HEK293T (cell line): ENCODE results near the gene BEND5.

Experiments used
- CTCF ChIA-PET: fragments of 350-600 bp; formaldehyde crosslinking; extraction: SDS; loops from one replicate; lab custom pipeline; 2021; ENCODE audit warnings: antibody characterized with exemption, inconsistent platforms; lab: Yijun Ruan, JAX
- POLR2A ChIA-PET: fragments of 350-600 bp; formaldehyde crosslinking; extraction: SDS; loops from one replicate; lab custom pipeline; 2020; ENCODE audit warnings: antibody characterized with exemption, inconsistent platforms; lab: Yijun Ruan, JAX
- DNase-seq: peaks from one replicate; pipeline ENCODE4 v3.0.0; 2012; ENCODE audit warnings: mixed read lengths; ENCODE audit errors: extremely low spot score
- ARNT ChIP-seq: fragments of 450-650 bp; IDR thresholded peaks from 2 replicates; pipeline ENCODE4 v1.6.1; 2017; ENCODE audit warnings: mild to moderate bottlenecking
- BHLHE40 ChIP-seq: fragments of 450-650 bp; IDR thresholded peaks from 2 replicates; pipeline ENCODE4 v1.6.1; 2016; ENCODE audit warnings: mild to moderate bottlenecking, moderate library complexity, borderline replicate concordance
- CTBP1 ChIP-seq: fragments of 450-650 bp; IDR thresholded peaks from 2 replicates; pipeline ENCODE4 v1.6.1; 2016; ENCODE audit warnings: borderline replicate concordance
- ELF4 ChIP-seq: fragments of 450-650 bp; IDR thresholded peaks from 2 replicates; pipeline ENCODE4 v1.6.1; 2017; ENCODE audit warnings: antibody characterized with exemption
- FOXA1 ChIP-seq: fragments of 450-650 bp; IDR thresholded peaks from 2 replicates; pipeline ENCODE4 v1.6.1; 2016; ENCODE audit warnings: mild to moderate bottlenecking
- FOXK2 ChIP-seq: fragments of 450-650 bp; IDR thresholded peaks from 2 replicates; pipeline ENCODE4 v1.6.1; 2016; ENCODE audit warnings: mild to moderate bottlenecking
- FOXM1 ChIP-seq: fragments of 450-650 bp; IDR thresholded peaks from 2 replicates; pipeline ENCODE4 v1.6.1; 2017; ENCODE audit warnings: mild to moderate bottlenecking, borderline replicate concordance
- HDGF ChIP-seq: fragments of 450-650 bp; IDR thresholded peaks from 2 replicates; pipeline ENCODE4 v1.6.1; 2017; ENCODE audit warnings: antibody characterized with exemption, borderline replicate concordance
- L3MBTL2 ChIP-seq: fragments of 450-650 bp; conservative IDR thresholded peaks from 2 replicates; pipeline ENCODE4 v1.6.1; 2016; ENCODE audit warnings: mild to moderate bottlenecking
- LEF1 ChIP-seq: fragments of 450-650 bp; IDR thresholded peaks from 2 replicates; pipeline ENCODE4 v1.6.1; 2017; ENCODE audit warnings: mild to moderate bottlenecking, borderline replicate concordance
- NFRKB ChIP-seq: fragments of 450-650 bp; IDR thresholded peaks from 2 replicates; pipeline ENCODE4 v1.6.1; 2016; ENCODE audit warnings: mild to moderate bottlenecking, moderate library complexity
- SP1 ChIP-seq: fragments of 450-650 bp; IDR thresholded peaks from 2 replicates; pipeline ENCODE4 v1.6.1; 2017
- SUZ12 ChIP-seq: fragments of 450-650 bp; IDR thresholded peaks from 2 replicates; pipeline ENCODE4 v1.6.1; 2016; ENCODE audit warnings: mild to moderate bottlenecking
- TARDBP ChIP-seq: fragments of 450-650 bp; IDR thresholded peaks from 2 replicates; pipeline ENCODE4 v1.6.1; 2016
- ZNF384 ChIP-seq: fragments of 450-650 bp; IDR thresholded peaks from 2 replicates; pipeline ENCODE4 v1.6.1; 2016
- TF ChIP-seq, protein P1 (sequence below): fragments of 450-650 bp; IDR thresholded peaks from 2 replicates; pipeline ENCODE4 v1.6.1; 2016

The BEND5 gene

DNA sequence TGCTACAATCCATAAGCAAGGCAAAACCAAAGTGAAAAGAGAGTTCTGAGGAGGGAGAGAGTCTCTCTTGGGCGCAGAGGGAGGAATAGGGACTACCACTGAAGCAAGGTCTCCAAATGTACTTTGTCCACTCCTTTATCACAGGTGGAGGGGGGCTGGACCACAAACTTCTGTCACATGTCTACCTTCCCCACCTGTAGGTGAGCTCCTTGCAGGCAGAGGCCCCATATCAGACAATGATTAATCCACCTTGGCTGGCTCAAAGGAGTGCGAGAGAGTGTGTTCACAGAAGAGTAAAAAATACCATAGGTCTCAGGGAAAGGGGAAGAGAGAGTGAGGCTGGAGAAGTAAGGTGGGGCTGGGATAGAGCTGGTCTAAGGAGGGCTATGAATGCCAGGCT lies 4.5 kb downstream of the BEND5 start:
- DNase-seq: no peak
- TF ChIP-seq NFRKB: no peak
- no peak for TF ChIP-seq ZNF384
- TF ChIP-seq FOXK2: no peak
- TF ChIP-seq BHLHE40: no peak
- TF ChIP-seq CTBP1: no peak
- TF ChIP-seq, protein P1, sequence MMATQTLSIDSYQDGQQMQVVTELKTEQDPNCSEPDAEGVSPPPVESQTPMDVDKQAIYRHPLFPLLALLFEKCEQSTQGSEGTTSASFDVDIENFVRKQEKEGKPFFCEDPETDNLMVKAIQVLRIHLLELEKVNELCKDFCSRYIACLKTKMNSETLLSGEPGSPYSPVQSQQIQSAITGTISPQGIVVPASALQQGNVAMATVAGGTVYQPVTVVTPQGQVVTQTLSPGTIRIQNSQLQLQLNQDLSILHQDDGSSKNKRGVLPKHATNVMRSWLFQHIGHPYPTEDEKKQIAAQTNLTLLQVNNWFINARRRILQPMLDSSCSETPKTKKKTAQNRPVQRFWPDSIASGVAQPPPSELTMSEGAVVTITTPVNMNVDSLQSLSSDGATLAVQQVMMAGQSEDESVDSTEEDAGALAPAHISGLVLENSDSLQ: no peak
- no peak for TF ChIP-seq FOXM1
- TF ChIP-seq ELF4: no peak
- no peak for TF ChIP-seq ARNT
- no peak for TF ChIP-seq HDGF
- no peak for TF ChIP-seq SUZ12
- TF ChIP-seq LEF1: no peak
- TF ChIP-seq TARDBP: no peak
- no peak for TF ChIP-seq FOXA1
- TF ChIP-seq L3MBTL2: no peak
- no peak for TF ChIP-seq SP1
- ChIA-PET CTCF (no interaction called here), POLR2A (no interaction called here)

DNA sequence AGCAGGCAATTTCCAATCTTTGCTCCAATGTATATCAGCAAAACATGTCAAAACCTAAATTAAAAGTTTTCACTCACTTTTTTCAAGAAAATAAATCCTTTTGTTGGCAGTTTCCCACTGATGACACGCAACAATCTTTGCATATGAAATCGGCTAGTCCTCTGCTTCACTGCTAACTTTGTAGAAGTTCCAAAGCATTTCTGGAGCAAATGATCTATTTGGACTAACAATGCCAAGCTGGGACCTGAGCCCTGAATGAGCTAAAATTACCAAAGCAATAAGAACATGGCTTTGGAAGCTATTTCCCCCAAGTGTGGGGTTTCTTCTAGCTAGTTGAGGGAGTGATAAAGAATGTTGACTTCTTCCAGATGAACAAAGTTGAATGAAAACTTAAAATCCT lies 5.1 kb downstream of the BEND5 start:
- no peak for DNase-seq
- TF ChIP-seq HDGF: no peak
- CTCF ChIA-PET: no interaction called here
- POLR2A ChIA-PET: no interaction called here

DNA sequence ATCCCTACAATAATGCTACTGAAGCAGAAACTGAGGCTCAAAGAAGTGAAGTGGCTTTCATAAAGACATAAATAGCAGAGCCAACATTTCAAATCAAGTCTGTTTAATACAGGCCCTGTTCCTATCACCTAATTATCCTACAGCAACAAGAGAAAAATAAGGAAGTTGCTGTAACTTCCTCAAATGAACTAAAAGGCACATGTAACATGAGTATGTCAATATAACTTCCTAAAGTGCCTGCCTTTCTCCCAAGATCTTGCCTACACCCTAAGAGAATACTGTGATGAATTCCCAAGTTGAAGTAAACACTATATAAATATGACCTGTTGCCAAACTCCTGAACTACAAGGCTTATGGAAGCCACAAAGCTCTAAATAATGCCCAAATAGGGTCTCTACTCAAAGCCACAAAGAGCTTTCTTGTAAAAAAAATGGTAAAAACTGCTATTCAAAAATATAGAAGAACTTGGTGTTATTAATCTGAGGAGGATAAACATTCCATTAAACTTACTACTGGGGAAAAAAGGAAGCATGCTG lies 8.6 kb downstream of the BEND5 start:
- DNase-seq: no peak
- no peak for TF ChIP-seq FOXA1
- TF ChIP-seq NFRKB: no peak
- no peak for TF ChIP-seq ELF4
- no peak for TF ChIP-seq FOXK2
- no peak for TF ChIP-seq FOXM1
- TF ChIP-seq CTBP1: no peak
- TF ChIP-seq, protein P1: no peak
- TF ChIP-seq HDGF: no peak
- TF ChIP-seq ZNF384: no peak
- no peak for TF ChIP-seq L3MBTL2
- no peak for TF ChIP-seq TARDBP
- no peak for TF ChIP-seq SP1
- no peak for TF ChIP-seq SUZ12
- ChIA-PET POLR2A (no interaction called here), CTCF (no interaction called here)

DNA sequence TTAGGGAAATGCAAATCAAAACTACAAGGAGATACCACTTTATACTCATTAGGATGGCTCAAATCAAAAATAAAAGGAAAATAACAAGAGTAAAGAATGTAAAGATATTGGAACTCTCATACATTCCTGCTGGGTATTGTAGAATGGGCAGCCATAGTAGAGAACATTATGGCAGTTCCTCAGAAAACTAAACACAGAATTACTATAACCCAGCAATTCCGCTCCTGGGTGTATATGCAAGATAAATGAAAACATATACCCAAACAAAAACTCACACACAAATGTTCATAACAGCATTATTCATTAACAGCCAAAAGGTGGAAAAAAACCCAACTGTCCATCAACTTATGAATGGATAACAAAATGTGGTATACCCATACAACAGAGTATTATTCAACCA lies 11.4 kb downstream of the BEND5 start:
- ChIA-PET POLR2A (interaction anchor here (1.2 kb wide), 1 partner anchor 10 kb away, joined by 4 read pairs; no protein-coding TSS in a partner anchor), CTCF (no interaction called here)
- TF ChIP-seq, protein P1: no peak
- no peak for DNase-seq

DNA sequence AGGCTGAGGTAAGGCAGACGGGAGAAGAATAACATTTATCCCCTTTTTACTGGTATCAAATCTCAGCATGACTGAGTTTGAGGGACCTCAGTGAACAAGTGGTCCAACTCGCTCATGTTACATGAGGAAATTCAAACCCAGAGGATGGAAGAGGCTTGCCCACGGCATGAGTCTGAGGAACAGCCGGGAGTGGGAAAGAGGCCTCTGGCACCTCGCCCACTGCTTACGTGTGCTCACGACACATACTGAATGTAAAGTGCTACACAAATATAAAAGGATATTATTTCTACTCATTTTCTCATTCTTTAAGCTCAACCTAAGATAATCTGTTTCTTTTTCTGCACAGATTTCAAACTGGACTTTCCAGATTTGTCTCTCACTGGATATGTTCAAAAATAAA lies 14.7 kb downstream of the BEND5 start:
- ChIA-PET POLR2A (no interaction called here), CTCF (no interaction called here)
- TF ChIP-seq ARNT: no peak
- TF ChIP-seq FOXA1: no peak
- no peak for TF ChIP-seq FOXK2
- TF ChIP-seq SUZ12: no peak
- no peak for TF ChIP-seq HDGF
- TF ChIP-seq SP1: no peak
- TF ChIP-seq L3MBTL2: no peak
- DNase-seq: no peak

DNA sequence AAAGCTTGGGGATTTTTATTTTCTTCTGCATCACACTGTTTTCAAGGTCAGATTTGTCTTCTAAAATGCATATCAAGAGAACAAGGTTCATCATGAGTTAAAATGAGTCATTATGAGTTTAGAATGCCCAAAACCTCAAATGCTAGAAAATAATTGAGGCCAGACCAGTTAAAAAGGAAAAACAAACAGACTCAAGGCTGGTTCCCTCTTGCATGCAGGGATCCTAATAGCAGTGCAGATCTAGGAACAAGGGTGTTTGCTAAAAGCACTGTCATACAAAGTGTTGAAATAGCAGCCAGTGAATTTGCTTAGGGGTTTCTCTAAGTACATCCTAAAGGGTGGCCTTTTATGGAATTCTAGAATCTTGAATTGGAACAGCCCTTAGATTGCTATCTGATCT lies 15.3 kb downstream of the BEND5 start:
- ChIA-PET POLR2A (no interaction called here), CTCF (interaction anchor here (0.5 kb wide), 1 partner anchor 1215 kb away, joined by 3 read pairs; no protein-coding TSS in a partner anchor)
- no peak for TF ChIP-seq BHLHE40
- no peak for TF ChIP-seq ELF4
- TF ChIP-seq SUZ12: no peak
- no peak for TF ChIP-seq HDGF
- no peak for TF ChIP-seq ZNF384
- no peak for TF ChIP-seq LEF1
- no peak for TF ChIP-seq L3MBTL2
- TF ChIP-seq ARNT: no peak
- TF ChIP-seq SP1: no peak
- TF ChIP-seq FOXM1: no peak
- no peak for TF ChIP-seq FOXA1
- no peak for TF ChIP-seq TARDBP
- TF ChIP-seq, protein P1: no peak
- no peak for TF ChIP-seq NFRKB
- DNase-seq: no peak

DNA sequence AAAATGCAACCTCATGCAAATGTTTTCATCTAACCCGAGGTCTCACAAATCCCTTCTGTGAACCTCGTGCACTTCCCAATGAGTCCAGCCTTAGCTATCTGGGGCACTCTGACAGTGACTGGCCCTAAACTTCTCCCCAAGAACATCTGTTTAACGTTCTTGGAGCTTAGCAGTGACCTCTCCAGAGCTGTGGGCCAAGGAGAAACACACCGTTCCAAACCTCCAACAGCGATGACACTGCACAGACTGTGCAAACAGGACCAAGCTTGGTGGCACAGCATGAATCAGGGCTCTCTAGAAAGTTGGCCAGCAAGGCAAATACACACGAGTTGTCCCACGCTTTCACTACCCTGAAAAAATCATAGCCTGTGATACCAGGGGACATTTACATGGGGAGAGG lies 15.8 kb downstream of the BEND5 start:
- DNase-seq: no peak
- CTCF ChIA-PET: interaction anchor here (0.5 kb wide), 1 partner anchor 1215 kb away, joined by 3 read pairs; no protein-coding TSS in a partner anchor
- POLR2A ChIA-PET: no interaction called here
- TF ChIP-seq LEF1 (no peak), CTBP1 (no peak), SP1 (no peak), ZNF384 (no peak), NFRKB (no peak), L3MBTL2 (no peak), ELF4 (no peak), FOXK2 (no peak), BHLHE40 (no peak), FOXM1 (no peak), TARDBP (no peak), FOXA1 (no peak), SUZ12 (no peak), HDGF (no peak), ARNT (no peak)
- TF ChIP-seq, protein P1: no peak
